ENCODE data around the gene IFITM5. TPM values are rescaled to one million over a fixed set of nuclear protein-coding genes. Genes with fewer than 3 reads are reported as not detected.
A peak's percentile ranks its signal among the peaks of the same experiment; 100 is the strongest.

IFITM5 gene
- total and polyA plus RNA-seq, 2 of the 8 experiments (the other 6 are each of a cell fraction or from before 2014, with no cell fraction given) = not detected

DNA sequence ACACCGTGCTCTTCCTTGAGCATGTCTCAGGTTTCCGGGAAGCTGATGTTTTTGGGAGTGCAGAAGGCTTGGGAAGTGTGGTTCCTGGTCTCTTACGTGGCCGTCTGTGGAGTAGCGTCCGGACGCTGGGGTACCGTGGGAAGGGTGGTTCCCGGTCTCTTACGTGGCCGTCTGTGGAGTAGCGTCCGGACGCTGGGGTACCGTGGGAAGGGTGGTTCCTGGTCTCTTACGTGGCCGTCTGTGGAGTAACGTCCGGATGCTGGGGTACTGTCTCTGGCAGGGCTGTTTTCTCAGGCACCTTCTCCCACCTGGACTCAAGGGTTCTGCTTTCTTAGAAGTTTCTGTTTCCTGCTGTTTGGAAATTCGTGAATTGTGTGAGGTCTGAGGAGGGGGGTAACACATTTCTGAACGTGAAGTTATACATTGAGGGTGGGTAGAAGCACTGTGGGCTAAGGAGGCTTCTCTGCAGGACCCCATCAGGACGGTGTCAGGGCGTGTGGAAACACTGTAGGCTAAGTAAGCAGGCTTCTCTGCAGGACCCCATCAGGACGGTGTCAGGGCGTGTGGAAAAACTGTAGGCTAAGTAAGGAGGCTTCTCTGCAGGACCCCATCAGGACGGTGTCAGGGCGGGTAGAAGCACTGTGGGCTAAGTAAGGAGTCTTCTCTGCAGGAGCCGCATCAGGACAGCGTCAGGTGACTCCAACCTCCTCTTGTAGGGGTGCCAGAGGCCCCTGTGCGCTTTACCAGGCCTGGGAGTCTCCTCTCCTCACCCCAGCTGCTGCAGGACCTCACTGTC lies 26.7 kb upstream of the IFITM5 start:
- POLR2A ChIA-PET (ENCODE audit: partially characterized antibody) = interaction anchor here (1.1 to 1.8 kb wide), 3 partner anchors 8 to 25 kb away, joined by 3 to 4 read pairs (median 3); no protein-coding TSS in a partner anchor
- no peak overlapping the region for H3K27ac ChIP-seq (ENCODE audit: low read depth, low read length)
- no peak for FAIRE-seq

More for the DNA sequence above, 26.7 kb upstream of the IFITM5 start:
- Histone ChIP-seq H4K5ac (ENCODE audit: insufficient read length, low read depth, low read length) (no peak overlapping the region), H3K4me2 (ENCODE audit: insufficient read depth in 1 of 2, low read depth in 2 of 2, low read length in 2 of 2) (no peak overlapping the region), H2AFZ (ENCODE audit: low read length) (no peak overlapping the region), H3K36me3 (ENCODE audit: control insufficient read depth in 2 of 4, insufficient read depth in 4 of 4, low read length in 3 of 4) (no peaks in the 10 kb centered on the region), H2BK12ac (ENCODE audit: low read depth, low read length) (no peak overlapping the region; the same call in 1 of the 2 replicates), H2BK20ac (ENCODE audit: low read length) (peak overlapping the region; percentile 34), H3K9ac (replicated peaks in 1 of 4; ENCODE audit: extremely low read depth in 1 of 4, low read depth in 3 of 4, low read length in 3 of 4) (no peak overlapping the region), H3K4me3 (ENCODE audit: extremely low read depth in 1 of 4, insufficient read depth in 2 of 4, low read depth in 3 of 4, low read length in 4 of 4) (no peak overlapping the region), H4K8ac (ENCODE audit: extremely low read depth, insufficient read depth, low read length) (no peak overlapping the region), H3K56ac (replicated peaks; ENCODE audit: insufficient read length, low read depth, low read length) (no peak overlapping the region), H2BK120ac (replicated peaks; ENCODE audit: low read depth, low read length) (no peak overlapping the region), H3K14ac (ENCODE audit: insufficient read length) (no peak overlapping the region), H3K23ac (ENCODE audit: insufficient read length) (no peak overlapping the region), H3K4ac (replicated peaks; ENCODE audit: insufficient read length, low read depth, low read length) (peak overlapping the region; percentile 71), H4K20me1 (replicated peaks in 1 of 2; ENCODE audit: control insufficient read depth in 1 of 2, insufficient read depth in 2 of 2, low read length in 2 of 2) (no peaks in the 10 kb centered on the region), H3K4me1 (replicated peaks in 1 of 4; ENCODE audit: control insufficient read depth in 3 of 4, insufficient read depth in 4 of 4, low read length in 3 of 4) (peaks cover 0 to 15% (median 2%) of the 10 kb centered on the region in 4 experiments; a peak in 4 of 7 replicates), H3K23me2 (ENCODE audit: low read depth, low read length) (no peaks in the 10 kb centered on the region), H3K18ac (ENCODE audit: extremely low read depth, low read length) (no peak overlapping the region), H3K79me2 (ENCODE audit: control insufficient read depth in 1 of 2, insufficient read depth in 2 of 2, low read length in 2 of 2) (no peaks in the 10 kb centered on the region), H2BK5ac (ENCODE audit: low read depth, low read length) (0 out of 2 replicates have a peak overlapping the region, but pooled peaks have one; percentile 31), H2BK15ac (ENCODE audit: low read length) (peak overlapping the region; percentile 36; the same call in 1 of the 2 replicates), H3K79me1 (ENCODE audit: low read depth, low read length) (no peaks in the 10 kb centered on the region), H3K9me3 (ENCODE audit: insufficient read depth in 2 of 2, low read depth in 1 of 2, low read length in 1 of 2) (peaks cover 4% of the 10 kb centered on the region in 2 experiments; a peak in 1 of 4 replicates), H4K91ac (replicated peaks; ENCODE audit: insufficient read length, low read length) (no peak overlapping the region), H3K27me3 (replicated peaks in 1 of 4; ENCODE audit: control insufficient read depth in 3 of 4, extremely low read depth in 1 of 4, insufficient read depth in 3 of 4, low read length in 3 of 4) (no peaks in the 10 kb centered on the region), H2AK5ac (ENCODE audit: low read depth, low read length) (no peak overlapping the region)
- TF ChIP-seq EGR1 (IDR thresholded peaks at IDR 0.05; ENCODE audit: borderline replicate concordance, low read depth, low read length) = no peak
- CTCF ChIA-PET (ENCODE audit: partially characterized antibody) = interaction anchor here (0.9 to 1.3 kb wide), 3 partner anchors 22 to 75 kb away, joined by 3 to 4 read pairs (median 3); no protein-coding TSS in a partner anchor
- WGBS, 2 experiments (ENCODE audit: extremely low coverage in 1 of 2, insufficient coverage in 1 of 2, insufficient read length in 1 of 2, insufficient replicate concordance in 2 of 2, low coverage in 1 of 2, low lambda C conversion rate in 2 of 2, missing lambda C conversion rate in 1 of 2) = 83% methylated on average over 30 of the region's 30 CpGs; no CpG with 5 or more reads in 1 of the 2 experiments
- peak in 1 of 2 experiments; percentile 43 for DNase-seq (ENCODE audit: low read depth in 1 of 2, low spot score in 2 of 2)
